ENCODE results near the gene CDKL1.

DNA sequence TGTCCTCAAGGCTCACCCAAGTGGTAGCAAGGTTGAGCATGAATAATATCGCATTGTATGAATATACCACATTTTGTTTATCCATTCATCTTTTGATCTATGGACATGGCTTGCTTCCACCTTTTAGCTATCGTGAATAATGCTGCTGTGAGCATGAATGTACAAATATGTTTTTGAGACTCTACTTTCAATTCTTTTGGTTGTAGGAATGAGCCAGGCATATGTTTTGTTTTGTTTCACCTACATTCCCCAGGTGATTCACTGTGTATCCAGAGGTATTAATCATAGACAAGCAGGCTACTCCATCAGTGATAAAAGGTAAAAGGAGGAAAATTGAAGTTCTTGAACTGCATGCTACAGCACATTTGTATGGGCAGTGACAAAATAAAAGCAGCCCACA lies 35.8 kb downstream of the CDKL1 start:
- no peak for TF ChIP-seq ZNF274 (IDR thresholded peaks at IDR 0.05; ENCODE audit: low read depth, low read length)
- TF ChIP-seq YY1 (IDR thresholded peaks at IDR 0.05; ENCODE audit: insufficient read depth, insufficient read length), result no peak
